HFFc6 (cell line): ENCODE data around the gene CERCAM. TPM values are rescaled to one million over a fixed set of nuclear protein-coding genes. Genes with fewer than 3 reads are reported as not detected.
"Not testable (repeated sequence)": the region's sequence is repeated elsewhere in the genome, so short reads cannot be mapped to it uniquely, and the experiment has no call there.

Source experiments
- DNase-seq: peaks from one replicate; pipeline ENCODE4 v3.0.0-alpha.2; 2018
- H3K27ac Mint-ChIP-seq: 2 replicates; pipeline ENCODE4 v1.8.0; 2020; ENCODE audit warnings: mild to moderate bottlenecking, mixed read lengths
- H3K27me3 Mint-ChIP-seq: 2 replicates; pipeline ENCODE4 v1.8.0; 2021; ENCODE audit warnings: mild to moderate bottlenecking, moderate library complexity, mixed read lengths; ENCODE audit not compliant: insufficient read depth
- H3K36me3 Mint-ChIP-seq: 2 replicates; pipeline ENCODE4 v1.8.0; 2021; ENCODE audit warnings: low read depth, mixed read lengths
- H3K4me1 Mint-ChIP-seq: 2 replicates; pipeline ENCODE4 v1.8.0; 2020; ENCODE audit warnings: low read depth, mixed read lengths
- H3K4me3 Mint-ChIP-seq: 2 replicates; pipeline ENCODE4 v1.8.0; 2020; ENCODE audit warnings: mild to moderate bottlenecking, moderate library complexity, mixed read lengths
- H3K9me3 Mint-ChIP-seq: 2 replicates; pipeline ENCODE4 v1.8.0; 2020; ENCODE audit warnings: mild to moderate bottlenecking, mixed read lengths
- total RNA-seq, 6 experiments: library from RNA; stranded (reverse); fragmentation: NEBNext Ultra II Directional; extraction: Animal tissue kit (Norgen Biotek cat#: 25700); gene quantifications; 2 replicates in 1 of 6; 3 replicates in 5 of 6; pipeline ENCODE4 v1.2.3, GENCODE V29; 2021
- TF ChIP-seq, protein P1 (sequence below): fragments of 200-600 bp; sonication (generic); IDR thresholded peaks from 2 replicates; pipeline ENCODE4 v1.5.0; 2021; ENCODE audit warnings: antibody characterized with exemption, mild to moderate bottlenecking

Gene CERCAM
- total RNA-seq, 6 experiments from 2014 or later = 125 to 172 (median 136) TPM

DNA sequence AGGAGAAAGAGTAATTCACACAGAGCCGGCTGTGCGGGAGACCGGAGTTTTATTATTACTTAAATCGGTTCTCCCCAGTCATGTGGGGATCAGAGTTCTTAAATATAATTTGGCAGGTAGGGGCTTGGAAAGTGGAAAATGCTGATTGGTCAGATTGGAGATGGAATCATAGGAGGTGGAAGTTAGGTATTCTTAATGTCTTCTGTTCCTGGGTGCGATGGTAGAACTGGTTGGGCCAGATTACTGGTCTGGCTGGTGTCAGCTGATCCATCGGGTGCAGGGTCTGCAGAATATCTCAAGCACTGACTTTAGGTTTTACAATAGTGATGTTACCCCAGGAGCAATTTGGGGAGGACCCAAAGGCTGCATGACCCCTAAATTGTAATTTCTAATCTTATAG lies 4.6 kb upstream of the CERCAM start:
- peaks cover 32% of the 10 kb centered on the region for H3K27me3 Mint-ChIP-seq
- TF ChIP-seq, protein P1, sequence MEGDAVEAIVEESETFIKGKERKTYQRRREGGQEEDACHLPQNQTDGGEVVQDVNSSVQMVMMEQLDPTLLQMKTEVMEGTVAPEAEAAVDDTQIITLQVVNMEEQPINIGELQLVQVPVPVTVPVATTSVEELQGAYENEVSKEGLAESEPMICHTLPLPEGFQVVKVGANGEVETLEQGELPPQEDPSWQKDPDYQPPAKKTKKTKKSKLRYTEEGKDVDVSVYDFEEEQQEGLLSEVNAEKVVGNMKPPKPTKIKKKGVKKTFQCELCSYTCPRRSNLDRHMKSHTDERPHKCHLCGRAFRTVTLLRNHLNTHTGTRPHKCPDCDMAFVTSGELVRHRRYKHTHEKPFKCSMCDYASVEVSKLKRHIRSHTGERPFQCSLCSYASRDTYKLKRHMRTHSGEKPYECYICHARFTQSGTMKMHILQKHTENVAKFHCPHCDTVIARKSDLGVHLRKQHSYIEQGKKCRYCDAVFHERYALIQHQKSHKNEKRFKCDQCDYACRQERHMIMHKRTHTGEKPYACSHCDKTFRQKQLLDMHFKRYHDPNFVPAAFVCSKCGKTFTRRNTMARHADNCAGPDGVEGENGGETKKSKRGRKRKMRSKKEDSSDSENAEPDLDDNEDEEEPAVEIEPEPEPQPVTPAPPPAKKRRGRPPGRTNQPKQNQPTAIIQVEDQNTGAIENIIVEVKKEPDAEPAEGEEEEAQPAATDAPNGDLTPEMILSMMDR = no peak
- DNase-seq = no peak
- no peaks in the 10 kb centered on the region for H3K36me3 Mint-ChIP-seq
- H3K4me3 Mint-ChIP-seq = no peak overlapping the region
- H3K4me1 Mint-ChIP-seq = peaks cover 13% of the 10 kb centered on the region
- no peaks in the 10 kb centered on the region for H3K9me3 Mint-ChIP-seq
- no peak overlapping the region for H3K27ac Mint-ChIP-seq

DNA sequence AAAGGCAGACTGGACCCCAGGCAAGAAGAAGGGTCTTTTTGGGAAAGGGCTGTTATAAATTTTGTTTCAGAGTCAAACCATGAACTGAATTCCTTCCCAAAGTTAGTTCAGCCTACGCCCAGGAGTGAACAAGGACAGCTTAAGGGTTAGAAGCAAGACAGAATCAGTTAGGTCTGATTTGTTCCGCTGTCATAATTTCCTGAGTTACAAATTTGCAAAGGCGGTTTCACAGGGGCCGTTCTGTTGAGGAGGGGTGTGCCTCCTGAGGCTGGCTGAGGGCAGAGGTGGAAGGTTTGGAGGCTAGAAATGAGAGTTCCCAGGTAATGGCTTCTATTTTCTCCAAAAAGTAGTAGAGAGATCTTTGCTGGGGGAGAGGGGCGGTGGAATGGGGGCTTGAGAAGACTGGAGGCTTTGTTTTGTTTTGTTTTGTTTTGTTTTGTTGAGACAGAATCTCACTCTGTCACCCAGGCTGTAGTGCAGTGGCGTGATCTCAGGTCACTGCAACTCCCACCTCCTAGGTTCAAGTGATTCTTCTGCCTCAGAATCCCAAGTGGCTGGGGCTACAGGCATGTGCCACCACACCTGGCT lies 4.1 kb upstream of the CERCAM start:
- Mint-ChIP-seq H3K27me3 (peaks cover 32% of the 10 kb centered on the region), H3K4me1 (peaks cover 13% of the 10 kb centered on the region), H3K9me3 (no peaks in the 10 kb centered on the region), H3K4me3 (no peak overlapping the region), H3K36me3 (no peaks in the 10 kb centered on the region), H3K27ac (no peak overlapping the region)
- DNase-seq = no peak
- TF ChIP-seq, protein P1 = no peak

DNA sequence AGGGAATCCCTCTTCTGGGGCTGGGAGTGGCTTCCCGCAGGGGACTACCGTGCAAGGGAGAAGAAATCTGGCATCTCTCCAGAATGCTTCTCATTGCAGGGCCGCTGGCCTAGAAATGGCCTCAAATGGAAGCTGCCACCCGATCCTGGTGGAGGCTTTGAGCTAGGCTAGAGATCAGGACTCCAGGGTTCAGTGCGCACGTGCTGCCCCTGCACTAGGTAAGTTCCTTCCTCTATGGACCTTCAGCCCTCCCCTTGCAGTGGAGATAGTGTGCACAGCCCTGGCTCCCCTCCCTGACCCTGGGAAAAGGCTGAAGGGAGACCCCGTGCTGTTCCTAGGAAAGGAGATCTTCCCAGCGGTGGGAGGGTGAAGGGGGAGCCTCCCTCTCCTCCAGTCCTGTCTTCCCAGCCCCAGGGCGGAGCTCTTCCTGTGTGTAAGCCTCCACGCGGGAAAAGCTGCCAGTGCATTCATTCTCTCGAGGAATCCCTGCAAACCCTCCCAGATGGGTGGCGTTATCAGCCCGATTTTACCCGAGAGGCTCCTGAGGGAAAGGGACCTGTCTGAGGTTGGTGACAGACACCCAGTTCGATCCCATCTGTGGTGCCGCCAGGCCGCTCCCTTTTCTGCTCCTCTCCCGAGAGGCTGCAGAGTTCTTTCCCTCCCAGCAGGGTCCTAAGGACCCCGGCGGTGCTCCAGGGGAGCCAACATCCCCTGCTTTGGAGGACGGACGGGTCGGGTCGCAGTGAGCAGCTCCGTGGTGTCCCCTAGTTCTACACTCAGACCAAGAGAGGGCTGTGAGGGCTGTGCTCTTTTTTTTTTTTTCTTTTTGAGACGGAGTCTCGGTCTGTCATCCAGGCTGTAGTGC lies 1.4 kb upstream of the CERCAM start:
- Mint-ChIP-seq H3K27ac (peak overlapping the region; percentile 46), H3K4me3 (peak overlapping the region; percentile 89), H3K9me3 (no peaks in the 10 kb centered on the region), H3K4me1 (peaks cover 31% of the 10 kb centered on the region), H3K36me3 (peaks cover 7% of the 10 kb centered on the region), H3K27me3 (peaks cover 27% of the 10 kb centered on the region)
- TF ChIP-seq, protein P1 = no peak
- no peak for DNase-seq

DNA sequence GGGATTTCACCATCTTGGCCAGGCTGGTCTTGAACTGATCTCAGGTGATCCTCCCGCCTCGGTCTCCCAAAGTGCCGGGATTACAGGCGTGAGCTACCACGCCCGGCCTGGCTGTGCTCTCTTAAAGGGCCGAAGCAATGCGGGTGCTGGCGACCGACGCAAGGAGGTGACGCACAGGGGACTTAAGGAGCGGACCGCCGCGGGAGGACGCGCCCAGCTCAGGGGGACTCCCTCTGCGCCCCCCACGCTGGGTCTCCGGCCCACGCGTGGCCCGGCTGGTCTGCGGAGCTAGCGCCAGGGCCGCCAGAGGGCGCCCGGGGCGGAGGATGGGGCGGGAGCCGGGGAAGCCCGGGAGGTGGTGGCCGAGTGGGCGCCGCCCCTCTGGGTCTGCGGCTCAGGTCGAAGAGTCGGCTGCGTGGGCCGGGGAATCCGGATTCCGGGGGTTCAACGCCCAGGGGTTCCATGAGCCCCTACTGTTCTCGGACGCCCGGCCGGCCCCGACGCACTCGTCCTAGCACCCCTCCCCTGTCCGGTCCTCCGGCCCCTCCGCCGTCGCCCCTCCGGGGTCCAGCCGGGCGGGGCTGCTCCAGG lies 502 bp upstream of the CERCAM start:
- DNase-seq = peak; percentile 31
- peaks cover 12% of the 10 kb centered on the region for H3K36me3 Mint-ChIP-seq
- H3K9me3 Mint-ChIP-seq = no peaks in the 10 kb centered on the region
- H3K4me1 Mint-ChIP-seq = peaks cover 31% of the 10 kb centered on the region
- TF ChIP-seq, protein P1 = peak; percentile 88
- peak overlapping the region; percentile 46 for H3K27ac Mint-ChIP-seq
- peaks cover 22% of the 10 kb centered on the region for H3K27me3 Mint-ChIP-seq
- peak overlapping the region; percentile 89 for H3K4me3 Mint-ChIP-seq

DNA sequence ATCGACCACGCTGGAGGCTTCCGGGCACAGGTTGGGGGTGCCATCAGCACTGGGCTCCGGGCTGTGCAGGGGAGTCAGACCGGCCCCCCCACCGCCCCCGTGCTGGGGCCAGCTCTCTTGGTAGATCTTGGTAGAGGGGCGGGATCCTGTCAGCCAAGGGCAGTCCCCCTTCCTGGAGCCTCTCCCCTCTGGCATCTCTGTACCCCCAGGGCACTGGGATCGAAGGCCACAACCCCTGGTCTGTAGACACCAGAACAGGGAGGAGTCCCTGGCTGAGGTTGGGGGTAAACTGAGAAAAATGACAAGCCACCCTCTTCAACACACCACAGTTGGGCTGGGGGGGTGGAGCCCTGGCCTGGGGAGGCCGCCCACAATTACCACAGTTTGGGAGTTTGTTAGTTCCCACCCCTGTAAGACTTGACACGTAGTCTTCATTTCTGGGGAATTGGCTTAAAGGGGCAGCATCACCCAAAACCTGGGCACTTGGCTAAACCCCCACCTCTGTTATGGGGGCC lies 882 bp downstream of the CERCAM start:
- TF ChIP-seq, protein P1 = no peak
- peaks cover 31% of the 10 kb centered on the region for H3K4me1 Mint-ChIP-seq
- peaks cover 9% of the 10 kb centered on the region for H3K27me3 Mint-ChIP-seq
- peak overlapping the region; percentile 89 for H3K4me3 Mint-ChIP-seq
- H3K27ac Mint-ChIP-seq = peak overlapping the region; percentile 78
- DNase-seq = no peak
- no peaks in the 10 kb centered on the region for H3K9me3 Mint-ChIP-seq
- peaks cover 12% of the 10 kb centered on the region for H3K36me3 Mint-ChIP-seq

DNA sequence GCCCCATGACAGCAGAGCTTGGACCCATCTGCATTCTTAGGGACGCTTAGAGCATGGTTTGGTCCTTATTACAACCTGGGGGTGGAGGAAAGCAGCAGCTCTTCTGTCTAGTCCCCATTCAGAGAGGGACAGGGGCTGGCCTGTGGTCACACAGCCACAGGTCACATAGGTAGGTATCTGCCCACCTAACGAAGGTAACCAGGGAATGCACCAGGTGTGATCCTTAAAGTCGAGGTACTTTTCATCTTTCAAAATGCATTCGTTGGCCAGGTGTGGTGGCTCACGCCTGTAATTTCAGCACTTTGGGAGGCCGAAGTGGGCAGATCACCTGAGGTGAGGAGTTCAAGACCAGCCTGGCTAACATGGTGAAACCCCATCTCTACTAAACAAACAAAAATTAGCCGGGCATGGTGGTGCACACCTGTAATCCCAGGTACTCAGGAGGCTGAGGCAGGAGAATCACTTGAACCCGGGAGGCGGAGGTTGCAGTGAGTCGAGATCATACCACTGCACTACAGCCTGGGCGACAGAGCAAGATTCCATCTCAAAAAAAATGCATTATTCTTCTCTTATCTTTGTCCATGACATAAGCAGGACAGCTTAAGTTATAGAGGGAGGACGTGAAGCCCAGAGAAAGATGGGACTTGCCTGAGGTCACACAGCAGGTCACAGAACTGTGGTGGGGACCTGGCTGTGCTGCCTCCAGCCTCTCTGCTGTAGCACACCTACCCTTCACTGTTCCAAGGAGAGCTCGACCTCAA lies 1.5 kb downstream of the CERCAM start:
- Mint-ChIP-seq H3K4me3 (peak overlapping the region; percentile 89), H3K36me3 (peaks cover 12% of the 10 kb centered on the region), H3K27ac (peak overlapping the region; percentile 78), H3K4me1 (peaks cover 31% of the 10 kb centered on the region)
- not testable (repeated sequence) for DNase-seq, H3K27me3 Mint-ChIP-seq, H3K9me3 Mint-ChIP-seq
